HEK293 (cell line): ENCODE data around the gene CTNNBL1.
"Not testable (repeated sequence)": the region's sequence is repeated elsewhere in the genome, so short reads cannot be mapped to it uniquely, and the experiment has no call there.

Source experiments
- CTCF ChIA-PET: fragments of 350-600 bp; formaldehyde crosslinking; extraction: SDS; loops from one replicate; lab custom pipeline; 2021; ENCODE audit warnings: antibody characterized with exemption; lab: Yijun Ruan, JAX
- POLR2A ChIA-PET: fragments of 300-600 bp; formaldehyde crosslinking; extraction: SDS; loops from one replicate; lab custom pipeline; 2020; ENCODE audit warnings: antibody characterized with exemption, inconsistent platforms; lab: Yijun Ruan, JAX
- H3K27ac ChIP-seq: fragments of 200-500 bp; sonication (Bioruptor generic); 2 replicates; pipeline ENCODE4 v1.5.1; 2014; ENCODE audit warnings: low read depth, low read length, control low read depth, inconsistent platforms; ENCODE audit errors: extremely low read depth
- H3K36me3 ChIP-seq, 2 experiments: fragments of 200-500 bp in 1 of 2; sonication (Bioruptor generic) in 1 of 2; 1 replicate in 1 of 2; 2 replicates in 1 of 2; pipeline ENCODE4 v1.5.1; 2014 to 2017; ENCODE audit warnings: inconsistent platforms in 2 of 2, low read length in 2 of 2; ENCODE audit not compliant: control insufficient read depth in 2 of 2, insufficient read depth in 1 of 2
- H3K4me1 ChIP-seq: fragments of 200-500 bp; sonication (Bioruptor generic); 2 replicates; pipeline ENCODE4 v1.5.1; 2014; ENCODE audit warnings: mild to moderate bottlenecking, low read length, inconsistent platforms; ENCODE audit not compliant: control insufficient read depth, insufficient read depth
- H3K4me3 ChIP-seq: 2 replicates; pipeline ENCODE4 v1.5.1; 2011; ENCODE audit warnings: low read depth, mild to moderate bottlenecking, control low read depth, low read length, moderate library complexity
- H3K9me3 ChIP-seq: fragments of 200-500 bp; sonication (Bioruptor generic); 2 replicates; pipeline ENCODE4 v1.5.1; 2014; ENCODE audit warnings: low read depth, low read length, inconsistent platforms; ENCODE audit not compliant: control insufficient read depth, insufficient read depth
- ATF2 ChIP-seq: fragments of 450-650 bp; formaldehyde crosslinking; IDR thresholded peaks from 2 replicates; pipeline ENCODE4 v1.5.1; 2016; ENCODE audit warnings: missing biosample characterization, missing genetic modification characterization, low read depth
- FEZF1 ChIP-seq: fragments of 450-650 bp; formaldehyde crosslinking; IDR thresholded peaks from 2 replicates; pipeline ENCODE4 v1.5.1; 2016; ENCODE audit warnings: missing biosample characterization, missing genetic modification characterization
- HOXC10 ChIP-seq: sonication (generic); formaldehyde crosslinking; IDR thresholded peaks from 2 replicates; pipeline ENCODE4 v1.8.1; 2023; ENCODE audit warnings: mild to moderate bottlenecking, missing genetic modification reagents
- KLF16 ChIP-seq: fragments of 450-650 bp; formaldehyde crosslinking; IDR thresholded peaks from 2 replicates; pipeline ENCODE4 v1.5.1; 2017; ENCODE audit warnings: missing biosample characterization, missing genetic modification characterization
- KLF7 ChIP-seq: fragments of 450-650 bp; formaldehyde crosslinking; IDR thresholded peaks from 2 replicates; pipeline ENCODE4 v1.5.1; 2016; ENCODE audit warnings: missing biosample characterization, missing genetic modification characterization, borderline replicate concordance
- ZBTB1 ChIP-seq: fragments of 450-650 bp; formaldehyde crosslinking; IDR thresholded peaks from 2 replicates; pipeline ENCODE4 v1.5.1; 2016; ENCODE audit warnings: missing biosample characterization, missing genetic modification characterization
- ZBTB26 ChIP-seq: fragments of 450-650 bp; formaldehyde crosslinking; optimal IDR thresholded peaks from 2 replicates; pipeline ENCODE3; 2016; ENCODE audit warnings: missing biosample characterization, mild to moderate bottlenecking, missing genetic modification characterization
- ZNF19 ChIP-seq: fragments of 450-650 bp; formaldehyde crosslinking; IDR thresholded peaks from 2 replicates; pipeline ENCODE4; 2016; ENCODE audit warnings: missing biosample characterization, missing genetic modification characterization, low read depth
- ZNF214 ChIP-seq: fragments of 450-650 bp; formaldehyde crosslinking; IDR thresholded peaks from 2 replicates; pipeline ENCODE4 v1.5.1; 2017; ENCODE audit warnings: missing biosample characterization, mild to moderate bottlenecking, missing genetic modification characterization, borderline replicate concordance
- ZNF274 ChIP-seq, 2 experiments: fragments of 200-500 bp in 1 of 2; fragments of 450-650 bp in 1 of 2; sonication (Bioruptor generic) in 1 of 2; formaldehyde crosslinking in 1 of 2; IDR thresholded peaks; 2 replicates each; pipeline versions ENCODE4 v1.5.1 to v1.6.1; 2014 to 2016; ENCODE audit warnings: borderline replicate concordance in 1 of 2, inconsistent platforms in 1 of 2, low read length in 1 of 2, missing biosample characterization in 1 of 2, missing genetic modification characterization in 1 of 2
- ZNF366 ChIP-seq: fragments of 450-650 bp; formaldehyde crosslinking; conservative IDR thresholded peaks from 2 replicates; pipeline ENCODE4 v1.5.1; 2016; ENCODE audit warnings: missing biosample characterization, missing genetic modification characterization
- ZNF426 ChIP-seq: fragments of 450-650 bp; formaldehyde crosslinking; IDR thresholded peaks from 2 replicates; pipeline ENCODE4 v1.5.1; 2017; ENCODE audit warnings: missing biosample characterization, missing genetic modification characterization, mild to moderate bottlenecking, inconsistent platforms, moderate library complexity
- ZNF501 ChIP-seq: fragments of 450-650 bp; formaldehyde crosslinking; IDR thresholded peaks from 2 replicates; pipeline ENCODE4 v1.5.1; 2016; ENCODE audit warnings: missing biosample characterization, missing genetic modification characterization
- ZNF513 ChIP-seq: fragments of 450-650 bp; IDR thresholded peaks from 2 replicates; pipeline ENCODE4 v1.5.1; 2018; ENCODE audit warnings: missing biosample characterization, missing genetic modification characterization
- ZNF514 ChIP-seq: fragments of 450-650 bp; formaldehyde crosslinking; IDR thresholded peaks from 2 replicates; pipeline ENCODE4 v1.5.1; 2016; ENCODE audit warnings: missing biosample characterization, missing genetic modification characterization
- ZNF530 ChIP-seq: fragments of 450-650 bp; formaldehyde crosslinking; IDR thresholded peaks from 2 replicates; pipeline ENCODE4 v1.5.1; 2016; ENCODE audit warnings: low read depth, missing biosample characterization, missing genetic modification characterization
- ZNF664 ChIP-seq: fragments of 450-650 bp; formaldehyde crosslinking; IDR thresholded peaks from 2 replicates; pipeline ENCODE4 v1.5.1; 2016; ENCODE audit warnings: missing biosample characterization, missing genetic modification characterization
- ZNF776 ChIP-seq: fragments of 450-650 bp; formaldehyde crosslinking; IDR thresholded peaks from 2 replicates; pipeline ENCODE4 v1.5.0; 2017; ENCODE audit warnings: missing biosample characterization, missing genetic modification characterization, borderline replicate concordance
- ZNF792 ChIP-seq: fragments of 450-650 bp; formaldehyde crosslinking; IDR thresholded peaks from 2 replicates; pipeline ENCODE4 v1.5.1; 2016; ENCODE audit warnings: missing biosample characterization, missing genetic modification characterization

The CTNNBL1 gene

GRCh38 chr20:37661519-37661918 lies 32.3 kb upstream of the CTNNBL1 start (continued):
- TF ChIP-seq FEZF1 (tag by site-specific recombination) (no peak), ZNF19 (no peak), ZNF426 (tag by site-specific recombination) (no peak), KLF16 (tag by site-specific recombination) (no peak), ZNF664 (no peak), HOXC10 (no peak), ZNF501 (tag by site-specific recombination) (no peak)

GRCh38 chr20:37662308-37662707 lies 31.5 kb upstream of the CTNNBL1 start:
- no peaks in the 10 kb centered on the region for H3K4me1 ChIP-seq
- H3K4me3 ChIP-seq = no peak overlapping the region
- H3K27ac ChIP-seq = no peak overlapping the region
- H3K9me3 ChIP-seq = no peaks in the 10 kb centered on the region
- POLR2A ChIA-PET = no interaction called here
- no peaks in the 10 kb centered on the region for H3K36me3 ChIP-seq
- CTCF ChIA-PET = no interaction called here
- TF ChIP-seq ZNF366 (tag by site-specific recombination) (no peak), ZNF214 (no peak), ZNF792 (tag by site-specific recombination) (no peak)

GRCh38 chr20:37664595-37664994 lies 29.2 kb upstream of the CTNNBL1 start:
- H3K4me1 ChIP-seq, H3K9me3 ChIP-seq, H3K27ac ChIP-seq, H3K4me3 ChIP-seq, H3K36me3 ChIP-seq, POLR2A ChIA-PET: not testable (repeated sequence)
- CTCF ChIA-PET = interaction anchor here (0.7 kb wide), 1 partner anchor 152 kb away, joined by 3 read pairs; no protein-coding TSS in a partner anchor

GRCh38 chr20:37668166-37668565 lies 25.7 kb upstream of the CTNNBL1 start:
- Histone ChIP-seq H3K27ac (no peak overlapping the region), H3K9me3 (no peaks in the 10 kb centered on the region), H3K4me3 (no peak overlapping the region)
- CTCF ChIA-PET = interaction anchor here (0.6 kb wide), 1 partner anchor 292 kb away, joined by 3 read pairs; no protein-coding TSS in a partner anchor
- TF ChIP-seq ATF2 (tag by site-specific recombination) (no peak), ZNF514 (tag by site-specific recombination) (no peak), ZNF274 (IDR thresholded peaks at IDR 0.05; ENCODE audit: low read length) (no peak), ZNF274 (tag by site-specific recombination; IDR thresholded peaks at IDR 0.05; ENCODE audit: borderline replicate concordance) (no peak), ZBTB26 (no peak), ZNF776 (tag by site-specific recombination) (no peak), ZNF513 (no peak), ZNF530 (tag by site-specific recombination) (no peak), KLF7 (no peak), ZBTB1 (tag by site-specific recombination) (no peak)
- TF ChIP-seq, all 188 proteins: peak for 0
- Histone ChIP-seq H3K36me3 (no peaks in the 10 kb centered on the region), H3K4me1 (no peaks in the 10 kb centered on the region)
- POLR2A ChIA-PET = no interaction called here
